H9 (cell line): ENCODE results near the gene DDX47. TPM values are rescaled to one million over a fixed set of nuclear protein-coding genes. Genes with fewer than 3 reads are reported as not detected.

Experiments used
- DNase-seq: peaks from one replicate; pipeline ENCODE4 v3.0.0-alpha.2; 2017
- H2AFZ ChIP-seq: one replicate; pipeline ENCODE4 v1.6.1; 2013; ENCODE audit warnings: mild to moderate bottlenecking, low read length, control low read depth, moderate library complexity
- H2AK5ac ChIP-seq: 2 replicates; pipeline ENCODE4 v1.6.1; 2013; ENCODE audit warnings: low read length, control low read depth, mixed read lengths; ENCODE audit not compliant: insufficient read length
- H2BK120ac ChIP-seq: one replicate; pipeline ENCODE4 v1.6.1; 2013; ENCODE audit warnings: low read depth, mild to moderate bottlenecking, low read length, control low read depth, inconsistent platforms; ENCODE audit not compliant: poor library complexity, severe bottlenecking
- H2BK12ac ChIP-seq: 2 replicates; pipeline ENCODE4 v1.6.1; 2013; ENCODE audit warnings: low read length, control low read depth, mixed read lengths, low read depth; ENCODE audit not compliant: insufficient read length
- H2BK15ac ChIP-seq: 2 replicates; pipeline ENCODE4 v1.6.1; 2013; ENCODE audit warnings: low read depth, low read length, control low read depth
- H2BK20ac ChIP-seq: one replicate; pipeline ENCODE4 v1.6.1; 2013; ENCODE audit warnings: low read depth, mild to moderate bottlenecking, low read length, control low read depth, inconsistent platforms; ENCODE audit not compliant: poor library complexity, severe bottlenecking
- H2BK5ac ChIP-seq: 2 replicates; pipeline ENCODE4 v1.6.1; 2013; ENCODE audit warnings: low read length, control low read depth, mixed read lengths; ENCODE audit not compliant: insufficient read length
- H3K14ac ChIP-seq: 2 replicates; pipeline ENCODE4 v1.6.1; 2013; ENCODE audit warnings: low read length, control low read depth; ENCODE audit not compliant: insufficient read depth
- H3K18ac ChIP-seq: 2 replicates; pipeline ENCODE4 v1.6.1; 2013; ENCODE audit warnings: low read depth, mild to moderate bottlenecking, mixed read lengths, low read length, control low read depth; ENCODE audit not compliant: insufficient read length
- H3K23ac ChIP-seq: 2 replicates; pipeline ENCODE4 v1.6.1; 2013; ENCODE audit warnings: low read length, control low read depth, mixed read lengths, low read depth; ENCODE audit not compliant: insufficient read length
- H3K23me2 ChIP-seq: 2 replicates; pipeline ENCODE4 v1.6.1; 2013; ENCODE audit warnings: low read depth, mild to moderate bottlenecking, mixed read lengths, low read length, control low read depth; ENCODE audit not compliant: insufficient read length, poor library complexity, severe bottlenecking
- H3K27ac ChIP-seq: 2 replicates; pipeline ENCODE4 v1.5.1; 2013; ENCODE audit warnings: low read length, control low read depth, mixed read lengths, low read depth; ENCODE audit not compliant: insufficient read length
- H3K27me3 ChIP-seq: 2 replicates; pipeline ENCODE4 v1.6.1; 2013; ENCODE audit warnings: low read length, control low read depth, inconsistent platforms; ENCODE audit not compliant: insufficient read depth
- H3K4ac ChIP-seq: 2 replicates; pipeline ENCODE4 v1.6.1; 2013; ENCODE audit warnings: low read depth, mild to moderate bottlenecking, control low read depth, inconsistent platforms, low read length, moderate library complexity
- H3K4me1 ChIP-seq: 2 replicates; pipeline ENCODE4 v1.6.1; 2013; ENCODE audit warnings: low read length, control low read depth, inconsistent platforms; ENCODE audit not compliant: insufficient read depth
- H3K4me2 ChIP-seq: 2 replicates; pipeline ENCODE4 v1.6.1; 2013; ENCODE audit warnings: low read length, control low read depth, mixed read lengths; ENCODE audit not compliant: insufficient read length, insufficient read depth
- H3K56ac ChIP-seq: 2 replicates; pipeline ENCODE4 v1.6.1; 2013; ENCODE audit warnings: low read depth, mild to moderate bottlenecking, mixed read lengths, low read length, control low read depth; ENCODE audit not compliant: insufficient read length
- H3K79me1 ChIP-seq: 2 replicates; pipeline ENCODE4 v1.6.1; 2013; ENCODE audit warnings: low read depth, mild to moderate bottlenecking, moderate library complexity, low read length, control low read depth, inconsistent platforms; ENCODE audit not compliant: insufficient read depth, poor library complexity, severe bottlenecking
- H3K79me2 ChIP-seq: 2 replicates; pipeline ENCODE4 v1.6.1; 2013; ENCODE audit warnings: low read length, control low read depth, inconsistent platforms; ENCODE audit not compliant: insufficient read depth
- H3K9ac ChIP-seq: 2 replicates; pipeline ENCODE4 v1.6.1; 2013; ENCODE audit warnings: low read length, control low read depth, mixed read lengths; ENCODE audit not compliant: insufficient read length; ENCODE audit errors: extremely low read depth
- H3K9me3 ChIP-seq: one replicate; pipeline ENCODE4 v1.6.1; 2013; ENCODE audit warnings: low read depth, low read length, inconsistent platforms; ENCODE audit not compliant: control insufficient read depth
- H3T11ph ChIP-seq: one replicate; pipeline ENCODE4 v1.6.1; 2013; ENCODE audit warnings: mild to moderate bottlenecking, low read length, control low read depth, inconsistent platforms
- H4K20me1 ChIP-seq: one replicate; pipeline ENCODE4 v1.6.1; 2013; ENCODE audit not compliant: control insufficient read depth, insufficient read length, insufficient read depth
- H4K5ac ChIP-seq: 2 replicates; pipeline ENCODE4 v1.6.1; 2013; ENCODE audit warnings: low read depth, mild to moderate bottlenecking, mixed read lengths, low read length, control low read depth; ENCODE audit not compliant: insufficient read length
- H4K8ac ChIP-seq: replicated peaks from 2 replicates; pipeline ENCODE4 v1.6.1; 2013; ENCODE audit warnings: low read length, control low read depth, mixed read lengths, low read depth; ENCODE audit not compliant: insufficient read length
- H4K91ac ChIP-seq: 2 replicates; pipeline ENCODE4 v1.6.1; 2013; ENCODE audit warnings: low read depth, mild to moderate bottlenecking, moderate library complexity, mixed read lengths, low read length, control low read depth; ENCODE audit not compliant: insufficient read length
- H3K27ac Mint-ChIP-seq, 3 experiments: 2 replicates in 2 of 3; 3 replicates in 1 of 3; pipeline ENCODE4 v1.8.0; 2020 to 2021; ENCODE audit warnings: mixed read lengths in 3 of 3, mild to moderate bottlenecking in 1 of 3, moderate library complexity in 1 of 3
- H3K27me3 Mint-ChIP-seq: 2 replicates; pipeline ENCODE4 v1.8.0; 2021; ENCODE audit warnings: low read depth, mild to moderate bottlenecking, moderate library complexity, mixed read lengths
- H3K36me3 Mint-ChIP-seq, 3 experiments: 2 replicates in 2 of 3; 3 replicates in 1 of 3; pipeline ENCODE4 v1.8.0; 2020 to 2021; ENCODE audit warnings: low read depth in 3 of 3, mixed read lengths in 3 of 3; ENCODE audit not compliant: insufficient read depth in 1 of 3
- H3K4me1 Mint-ChIP-seq, 2 experiments: 2 replicates each; pipeline ENCODE4 v1.8.0; 2020; ENCODE audit warnings: mixed read lengths in 2 of 2
- H3K4me3 Mint-ChIP-seq, 2 experiments: 2 replicates in 1 of 2; 3 replicates in 1 of 2; pipeline ENCODE4 v1.8.0; 2020 to 2021; ENCODE audit warnings: mild to moderate bottlenecking in 2 of 2, mixed read lengths in 2 of 2, moderate library complexity in 1 of 2
- H3K9me3 Mint-ChIP-seq, 2 experiments: 2 replicates in 1 of 2; 3 replicates in 1 of 2; pipeline ENCODE4 v1.8.0; 2020; ENCODE audit warnings: mild to moderate bottlenecking in 2 of 2, mixed read lengths in 2 of 2, moderate library complexity in 1 of 2
- CTCF ChIP-seq: fragments of 200-600 bp; sonication (generic); conservative IDR thresholded peaks from 3 replicates; pipeline ENCODE4 v1.8.0; 2021; ENCODE audit warnings: antibody characterized with exemption, mild to moderate bottlenecking
- WGBS: extraction: QIAGEN DNeasy Blood & Tissue Kit; methylation state at CpG from one replicate; pipeline ENCODE4 v1.1.7; 2013; ENCODE audit warnings: missing lambda C conversion rate, low lambda C conversion rate, mixed read lengths; ENCODE audit not compliant: insufficient read length; ENCODE audit errors: extremely low coverage; 5-methylcytosine and 5-hydroxymethylcytosine counted together
- total RNA-seq: library from RNA; stranded (reverse); gene quantifications from 2 replicates; pipeline ENCODE4 v1.2.1, GENCODE V29; 2021

DDX47 gene
- total RNA-seq, 1 experiment from 2014 or later = 78.2 TPM

GRCh38 chr12:12797794-12798152 is 15.4 kb upstream of the DDX47 start:
- Histone ChIP-seq H3T11ph (no peak overlapping the region), H3K4ac (no peak overlapping the region), H3K14ac (no peak overlapping the region), H4K5ac (no peak overlapping the region), H3K9ac (no peak overlapping the region), H3K79me2 (no peaks in the 10 kb centered on the region), H3K79me1 (no peaks in the 10 kb centered on the region), H3K27me3 (no peaks in the 10 kb centered on the region), H2BK12ac (no peak overlapping the region), H2BK5ac (no peak overlapping the region), H2BK20ac (no peak overlapping the region), H3K4me1 (no peaks in the 10 kb centered on the region), H3K56ac (no peak overlapping the region), H3K4me2 (no peak overlapping the region), H2BK120ac (no peak overlapping the region), H4K20me1 (no peaks in the 10 kb centered on the region), H4K91ac (no peak overlapping the region), H3K23me2 (no peaks in the 10 kb centered on the region), H3K23ac (no peak overlapping the region), H2AFZ (no peak overlapping the region), H2AK5ac (no peak overlapping the region), H2BK15ac (no peak overlapping the region; the same call in 1 of the 2 replicates), H3K9me3 (no peaks in the 10 kb centered on the region), H4K8ac (no peak overlapping the region), H3K18ac (no peak overlapping the region), H3K27ac (no peak overlapping the region)
- H3K9me3 Mint-ChIP-seq = no peaks in the 10 kb centered on the region
- H3K4me1 Mint-ChIP-seq = peaks cover 7% of the 10 kb centered on the region in 2 experiments
- no peaks in the 10 kb centered on the region; a peak in 2 of 7 replicates for H3K36me3 Mint-ChIP-seq
- H3K27ac Mint-ChIP-seq = peak overlapping the region in 2 of 3 experiments; percentile 1 to 21; a peak in 2 of 7 replicates
- no peak for DNase-seq
- peaks cover 5% of the 10 kb centered on the region; the same call in 1 of the 2 replicates for H3K27me3 Mint-ChIP-seq
- H3K4me3 Mint-ChIP-seq = no peak overlapping the region
- WGBS = no CpG with 5 or more reads among the region's 3 CpGs
- TF ChIP-seq CTCF = no peak
